AG04450 (cell line): ENCODE results near the gene TRDN. TPM values are rescaled to one million over a fixed set of nuclear protein-coding genes. Genes with fewer than 3 reads are reported as not detected.

Source experiments
- CTCF ChIA-PET: fragments of 300-600, 350-600 bp; formaldehyde crosslinking; extraction: SDS; loops from one replicate; lab custom pipeline; 2022; ENCODE audit warnings: antibody characterized with exemption, inconsistent platforms; lab: Charles Lee
- POLR2A ChIA-PET: fragments of 350-600 bp; formaldehyde crosslinking; extraction: SDS; loops from one replicate; lab custom pipeline; 2021; ENCODE audit warnings: antibody characterized with exemption, inconsistent platforms; lab: Yijun Ruan, JAX
- DNase-seq: peaks from one replicate; pipeline ENCODE4 v3.0.0-alpha.2; 2011; ENCODE audit warnings: low read depth, low spot score
- H3K27ac ChIP-seq: one replicate; pipeline ENCODE4 v1.5.1; 2012; ENCODE audit warnings: low read depth, low read length, control low read depth
- H3K27me3 ChIP-seq: one replicate; pipeline ENCODE4 v1.6.0; 2012; ENCODE audit warnings: low read length; ENCODE audit not compliant: control insufficient read depth, insufficient read depth
- H3K4me3 ChIP-seq: 2 replicates; pipeline ENCODE4 v1.5.1; 2011; ENCODE audit warnings: mild to moderate bottlenecking, low read depth, low read length, control low read depth
- H3K9me3 ChIP-seq: 2 replicates; pipeline ENCODE4 v1.5.1; 2012; ENCODE audit warnings: low read length; ENCODE audit not compliant: control insufficient read depth, insufficient read depth
- CTCF ChIP-seq: IDR thresholded peaks from 2 replicates; pipeline ENCODE4 v1.5.1; 2011; ENCODE audit warnings: low read depth, low read length, control low read depth, inconsistent platforms
- polyA plus RNA-seq: library from polyadenylated mRNA; depleted of rRNA; stranded (reverse); fragments of >200 nt; gene quantifications from 2 replicates; pipeline ENCODE4 v1.2.3, GENCODE V29; 2011

The TRDN gene
- polyA plus RNA-seq, 1 experiment = not detected

- H3K27ac ChIP-seq = no peak overlapping the region
- TF ChIP-seq CTCF = no peak
- H3K27me3 ChIP-seq = no peaks in the 10 kb centered on the region
- no peak for DNase-seq
- ChIA-PET POLR2A (no interaction called here), CTCF (no interaction called here)
- peaks cover 4% of the 10 kb centered on the region; the same call in 1 of the 2 replicates for H3K9me3 ChIP-seq
- no peak overlapping the region for H3K4me3 ChIP-seq
Measured at GRCh38 chr6:123570813-123571684, 65.7 kb downstream of the TRDN start.

GRCh38 chr6:123569575-123569974, 67.2 kb downstream of the TRDN start:
- H3K4me3 ChIP-seq = no peak overlapping the region
- ChIA-PET CTCF (no interaction called here), POLR2A (no interaction called here)
- no peak overlapping the region for H3K27ac ChIP-seq
- H3K9me3 ChIP-seq = peaks cover 4% of the 10 kb centered on the region; the same call in 1 of the 2 replicates
- no peak for DNase-seq
- no peak for TF ChIP-seq CTCF
- no peaks in the 10 kb centered on the region for H3K27me3 ChIP-seq

GRCh38 chr6:123565529-123565928, 71.2 kb downstream of the TRDN start:
- ChIA-PET CTCF (no interaction called here), POLR2A (no interaction called here)
- TF ChIP-seq CTCF = no peak
- peaks cover 4% of the 10 kb centered on the region; the same call in 1 of the 2 replicates for H3K9me3 ChIP-seq
- H3K27ac ChIP-seq = no peak overlapping the region
- H3K4me3 ChIP-seq = no peak overlapping the region
- H3K27me3 ChIP-seq = no peaks in the 10 kb centered on the region
- no peak for DNase-seq

GRCh38 chr6:123564361-123564760, 72.4 kb downstream of the TRDN start:
- ChIA-PET POLR2A (no interaction called here), CTCF (no interaction called here)

More at GRCh38 chr6:123564361-123564760, 72.4 kb downstream of the TRDN start:
- no peak overlapping the region for H3K27ac ChIP-seq
- no peak overlapping the region for H3K4me3 ChIP-seq
- no peak for DNase-seq
- H3K9me3 ChIP-seq = peaks cover 4% of the 10 kb centered on the region; the same call in 1 of the 2 replicates
- no peaks in the 10 kb centered on the region for H3K27me3 ChIP-seq
- no peak for TF ChIP-seq CTCF
